Esophagus muscularis mucosa (tissue), 4 donors: ENCODE data around the gene CRX. TPM values are rescaled to one million over a fixed set of nuclear protein-coding genes. Genes with fewer than 3 reads are reported as not detected.
A peak's percentile ranks its signal among the peaks of the same experiment; 100 is the strongest.
"Not testable (repeated sequence)": the region's sequence is repeated elsewhere in the genome, so short reads cannot be mapped to it uniquely, and the experiment has no call there.

Experiments used
- DNase-seq: peaks from one replicate; pipeline ENCODE4 v3.0.0-alpha.2; 2017; ENCODE audit errors: extremely low spot score
- H3K27ac ChIP-seq, 4 donors: fragments of 200-600 bp; sonication (generic); replicated peaks in 1 of 4; 1 replicate in 3 of 4; 2 replicates in 1 of 4; pipeline ENCODE4 v1.5.1; 2016 to 2019; ENCODE audit warnings: mild to moderate bottlenecking in 1 of 4
- H3K27me3 ChIP-seq, 4 donors: fragments of 200-600 bp; sonication (generic); one replicate each; pipeline versions ENCODE4 v1.5.1 to v1.6.0; 2016 to 2019
- H3K36me3 ChIP-seq, 4 donors: fragments of 200-600 bp; sonication (generic); one replicate each; pipeline ENCODE4 v1.5.1; 2016 to 2019
- H3K4me1 ChIP-seq, 4 donors: fragments of 200-600 bp; sonication (generic); one replicate each; pipeline ENCODE4 v1.5.1; 2016 to 2019
- H3K4me3 ChIP-seq, 4 donors: fragments of 200-600 bp; sonication (generic); 1 replicate in 2 of 4; 2 replicates in 2 of 4; pipeline ENCODE4 v1.5.1; 2016 to 2019; ENCODE audit warnings: mild to moderate bottlenecking in 4 of 4, moderate library complexity in 1 of 4
- H3K9me3 ChIP-seq, 4 donors: fragments of 200-600 bp; sonication (generic); 1 replicate in 3 of 4; 2 replicates in 1 of 4; pipeline ENCODE4 v1.5.1; 2016 to 2019
- CTCF ChIP-seq, 3 experiments: fragments of 200-600 bp in 2 of 3; fragments of 450-650 bp in 1 of 3; sonication (generic) in 2 of 3; IDR thresholded peaks; one replicate each; pipeline ENCODE4 v1.5.1; 2017 to 2019; ENCODE audit warnings: antibody characterized with exemption in 3 of 3, mild to moderate bottlenecking in 2 of 3, moderate library complexity in 1 of 3
- EP300 ChIP-seq: sonication (generic); formaldehyde crosslinking; IDR thresholded peaks from one replicate; pipeline ENCODE4 v1.6.1; 2017; ENCODE audit warnings: antibody characterized with exemption
- POLR2A ChIP-seq: fragments of 450-650 bp; IDR thresholded peaks from one replicate; pipeline ENCODE4 v1.6.1; 2017; ENCODE audit warnings: antibody characterized with exemption, moderate library complexity, mild to moderate bottlenecking, low read depth
- POLR2AphosphoS5 ChIP-seq, 2 donors: sonication (generic); formaldehyde crosslinking; IDR thresholded peaks; one replicate each; pipeline ENCODE4 v1.6.1; 2017; ENCODE audit warnings: antibody characterized with exemption in 2 of 2
- WGBS: methylation state at CpG from one replicate; pipeline ENCODE4 v1.1.5; 2018; 5-methylcytosine and 5-hydroxymethylcytosine counted together
- intact Hi-C: fragments of 100-400 bp; cut with DNase I; formaldehyde crosslinking; loops from one replicate; pipeline ENCODE4 v1.15.1; 2023
- total RNA-seq, 4 donors: library from RNA; depleted of rRNA; stranded (reverse); fragments of >200 nt; gene quantifications; one replicate each; pipeline versions ENCODE4 v1.1.0 to v1.2.1, GENCODE V29; 2016

CRX gene
- total RNA-seq, 4 donors from 2014 or later = not detected

GRCh38 chr19:47805313-47805712 is 16.4 kb upstream of the CRX start:
- Histone ChIP-seq H3K27ac (no peak overlapping the region), H3K4me1 (no peaks in the 10 kb centered on the region), H3K27me3 (no peaks in the 10 kb centered on the region), H3K36me3 (no peaks in the 10 kb centered on the region), H3K4me3 (no peak overlapping the region), H3K9me3 (peaks cover 0 to 5% (median 0%) of the 10 kb centered on the region in 4 donors)
- WGBS = 81% methylated on average over 10 of the region's 10 CpGs
- TF ChIP-seq EP300 (no peak), CTCF (IDR thresholded peaks at IDR 0.05) (no peak), POLR2AphosphoS5 (IDR thresholded peaks at IDR 0.05) (no peak), POLR2A (no peak)
- intact Hi-C loops = no loop called here
- DNase-seq = no peak

- no peak for DNase-seq
- Histone ChIP-seq H3K36me3 (no peaks in the 10 kb centered on the region), H3K27me3 (no peaks in the 10 kb centered on the region), H3K4me1 (no peaks in the 10 kb centered on the region), H3K27ac (no peak overlapping the region), H3K9me3 (peaks cover 0 to under 1% (median 0%) of the 10 kb centered on the region in 4 donors), H3K4me3 (no peak overlapping the region)
- TF ChIP-seq CTCF (IDR thresholded peaks at IDR 0.05) (no peak), POLR2AphosphoS5 (IDR thresholded peaks at IDR 0.05) (no peak), EP300 (no peak), POLR2A (no peak)
- 86% methylated on average over 6 of the region's 6 CpGs for WGBS
- intact Hi-C loops = no loop called here
These were observed 15.3 kb upstream of the CRX start for GRCh38 chr19:47806435-47806834.

GRCh38 chr19:47813304-47813994 is 8.3 kb upstream of the CRX start:
- Histone ChIP-seq H3K4me3 (no peak overlapping the region), H3K27ac (no peak overlapping the region)
- intact Hi-C loops = no loop called here

GRCh38 chr19:47813995-47814328 is 7.8 kb upstream of the CRX start:
- Histone ChIP-seq H3K9me3 (no peaks in the 10 kb centered on the region), H3K36me3 (no peaks in the 10 kb centered on the region), H3K4me1 (no peaks in the 10 kb centered on the region), H3K27me3 (peaks cover 0 to 27% (median 0%) of the 10 kb centered on the region in 4 donors), H3K27ac (no peak overlapping the region), H3K4me3 (no peak overlapping the region)
- peak in 1 of 3 experiments; percentile 24 for TF ChIP-seq CTCF (IDR thresholded peaks at IDR 0.05)
- TF ChIP-seq POLR2AphosphoS5 (IDR thresholded peaks at IDR 0.05) = no peak
- DNase-seq = no peak
- intact Hi-C loops = no loop called here
- 60% methylated on average over 7 of the region's 7 CpGs for WGBS

More at GRCh38 chr19:47813304-47813994, 8.3 kb upstream of the CRX start:
- Histone ChIP-seq H3K27me3 (peaks cover 0 to 22% (median 0%) of the 10 kb centered on the region in 4 donors), H3K9me3 (no peaks in the 10 kb centered on the region), H3K36me3 (no peaks in the 10 kb centered on the region), H3K4me1 (no peaks in the 10 kb centered on the region)
- WGBS = 37% methylated on average over 17 of the region's 17 CpGs
- no peak for DNase-seq
- peak; percentile 36 to 69 (median 60) for TF ChIP-seq CTCF (IDR thresholded peaks at IDR 0.05)
- TF ChIP-seq POLR2A = no peak

GRCh38 chr19:47816270-47816669 is 5.5 kb upstream of the CRX start:
- H3K4me3 ChIP-seq, intact Hi-C loops, H3K36me3 ChIP-seq, H3K27ac ChIP-seq, DNase-seq, H3K9me3 ChIP-seq, H3K4me1 ChIP-seq: not testable (repeated sequence)
- WGBS = 98% methylated on average over 8 of the region's 8 CpGs
- peaks cover 0 to 50% (median 0%) of the 10 kb centered on the region in 4 donors for H3K27me3 ChIP-seq

- peaks cover 0 to 66% (median 0%) of the 10 kb centered on the region in 4 donors for H3K27me3 ChIP-seq
- H3K4me1 ChIP-seq, intact Hi-C loops, H3K9me3 ChIP-seq, H3K36me3 ChIP-seq, H3K4me3 ChIP-seq, DNase-seq, H3K27ac ChIP-seq: not testable (repeated sequence)
- WGBS = 96% methylated on average over 1 of the region's 1 CpG
These were observed 3.5 kb upstream of the CRX start for GRCh38 chr19:47818221-47818620.
